ENCODE measurements around the gene TPRA1.

DNA sequence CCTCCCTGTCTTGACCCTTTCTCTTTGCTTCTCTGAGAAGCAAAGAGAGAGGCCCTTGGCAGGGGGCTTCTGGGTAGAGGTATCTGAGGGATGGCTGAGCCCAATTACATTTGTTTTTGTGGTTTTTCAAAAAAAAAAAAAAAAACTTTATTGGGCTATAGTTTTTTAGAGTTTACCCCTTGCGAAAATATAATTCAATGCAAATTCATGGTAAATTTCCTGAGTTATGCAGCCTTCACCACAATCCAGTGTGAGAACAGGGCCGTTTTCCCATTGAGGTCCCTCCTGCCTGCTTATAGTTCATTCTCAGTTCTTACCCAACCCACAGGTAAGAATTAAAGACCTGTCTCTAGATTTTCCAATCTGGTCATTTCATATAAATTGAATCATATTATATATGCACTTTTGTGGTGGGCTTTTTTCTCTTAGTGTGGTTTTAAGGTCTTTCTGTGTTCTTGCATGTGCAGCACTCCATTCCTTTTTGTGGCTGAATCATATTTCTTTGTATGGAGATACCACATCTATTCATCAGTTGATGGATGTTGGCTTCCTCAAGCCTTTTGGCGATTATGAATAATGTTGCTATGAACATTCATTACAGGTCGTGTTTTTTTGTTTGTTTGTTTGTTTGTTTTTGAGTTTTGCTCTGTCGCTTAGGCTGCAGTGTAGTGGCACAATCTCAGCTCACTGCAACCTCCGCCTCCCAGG lies 10.4 kb upstream of the TPRA1 start:
- TF ChIP-seq ZNF239 (CRISPR knock-in tag; IDR thresholded peaks at IDR 0.05) (no peak), EZH2 (IDR thresholded peaks at IDR 0.05; ENCODE audit: borderline replicate concordance, low read depth, low read length) (no peak), ESRRA (IDR thresholded peaks at IDR 0.05; ENCODE audit: borderline replicate concordance, low read depth) (no peak), NFXL1 (CRISPR knock-in tag; IDR thresholded peaks at IDR 0.05) (no peak)
- TF ChIP-seq, protein P1, sequence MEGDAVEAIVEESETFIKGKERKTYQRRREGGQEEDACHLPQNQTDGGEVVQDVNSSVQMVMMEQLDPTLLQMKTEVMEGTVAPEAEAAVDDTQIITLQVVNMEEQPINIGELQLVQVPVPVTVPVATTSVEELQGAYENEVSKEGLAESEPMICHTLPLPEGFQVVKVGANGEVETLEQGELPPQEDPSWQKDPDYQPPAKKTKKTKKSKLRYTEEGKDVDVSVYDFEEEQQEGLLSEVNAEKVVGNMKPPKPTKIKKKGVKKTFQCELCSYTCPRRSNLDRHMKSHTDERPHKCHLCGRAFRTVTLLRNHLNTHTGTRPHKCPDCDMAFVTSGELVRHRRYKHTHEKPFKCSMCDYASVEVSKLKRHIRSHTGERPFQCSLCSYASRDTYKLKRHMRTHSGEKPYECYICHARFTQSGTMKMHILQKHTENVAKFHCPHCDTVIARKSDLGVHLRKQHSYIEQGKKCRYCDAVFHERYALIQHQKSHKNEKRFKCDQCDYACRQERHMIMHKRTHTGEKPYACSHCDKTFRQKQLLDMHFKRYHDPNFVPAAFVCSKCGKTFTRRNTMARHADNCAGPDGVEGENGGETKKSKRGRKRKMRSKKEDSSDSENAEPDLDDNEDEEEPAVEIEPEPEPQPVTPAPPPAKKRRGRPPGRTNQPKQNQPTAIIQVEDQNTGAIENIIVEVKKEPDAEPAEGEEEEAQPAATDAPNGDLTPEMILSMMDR (IDR thresholded peaks at IDR 0.05 in 2 of 3, conservative IDR thresholded peaks at IDR 0.05 in 1 of 3; ENCODE audit: insufficient read depth in 2 of 3, low read depth in 1 of 3, low read length in 3 of 3) = no peak
